ENCODE measurements around the gene EID2. TPM values are rescaled to one million over a fixed set of nuclear protein-coding genes. Genes with fewer than 3 reads are reported as not detected.
A peak's percentile ranks its signal among the peaks of the same experiment; 100 is the strongest.

The EID2 gene
- total and polyA plus RNA-seq, 2 of the 13 experiments (the other 11 are each of a cell fraction or from before 2014, with no cell fraction given), result 3.7 to 14.1 TPM

DNA sequence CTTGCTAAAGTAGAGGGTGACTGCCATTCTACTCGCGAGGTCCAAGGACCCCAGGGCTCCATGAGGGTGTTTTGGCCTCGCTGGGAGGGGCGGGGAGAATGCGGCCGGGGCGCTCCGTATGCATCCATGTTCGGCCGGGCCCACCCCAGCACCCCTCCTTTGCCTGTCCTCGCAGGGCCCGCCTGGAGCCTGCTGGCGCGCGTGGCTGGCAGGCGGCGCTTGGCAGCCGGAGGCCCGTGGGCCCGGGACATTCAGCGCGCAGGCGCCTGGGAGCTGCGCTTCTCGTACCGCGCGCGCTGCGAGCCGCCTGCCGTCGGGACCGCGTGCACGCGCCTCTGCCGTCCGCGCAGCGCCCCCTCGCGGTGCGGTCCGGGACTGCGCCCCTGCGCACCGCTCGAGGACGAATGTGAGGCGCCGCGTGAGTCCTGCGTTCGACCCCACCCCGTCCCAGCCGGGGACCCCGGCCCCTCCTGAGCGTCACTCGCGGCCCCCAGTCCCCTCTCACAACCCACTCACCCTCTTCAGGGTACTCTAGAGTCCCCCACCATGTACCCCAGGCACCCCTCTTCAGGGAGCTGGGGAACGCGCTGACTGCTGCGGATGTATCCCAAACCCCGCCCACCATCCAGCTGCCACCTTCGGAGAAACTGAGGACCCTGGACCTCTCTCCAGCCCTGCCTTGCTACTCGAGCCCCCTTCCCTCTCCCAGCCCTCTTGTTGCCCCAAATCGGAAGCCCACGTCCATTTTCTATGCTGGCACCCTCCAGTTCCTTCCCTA, 37.1 kb downstream of the EID2 start (continued):
- TF ChIP-seq ZNF782 (CRISPR knock-in tag; IDR thresholded peaks at IDR 0.05; ENCODE audit: borderline replicate concordance) (peak; percentile 96; the same call in 1 of the 2 replicates), CREB3 (CRISPR knock-in tag; IDR thresholded peaks at IDR 0.05) (peak; percentile 100), RFX5 (IDR thresholded peaks at IDR 0.05; ENCODE audit: low read depth, low read length) (no peak), MZF1 (CRISPR knock-in tag; IDR thresholded peaks at IDR 0.05; ENCODE audit: borderline replicate concordance) (no peak), ZNF292 (CRISPR knock-in tag; IDR thresholded peaks at IDR 0.05; ENCODE audit: borderline replicate concordance, low read depth) (no peak), MTF2 (CRISPR knock-in tag; IDR thresholded peaks at IDR 0.05; ENCODE audit: borderline replicate concordance) (no peak), ZBTB37 (CRISPR knock-in tag; IDR thresholded peaks at IDR 0.05) (no peak), SNRNP70 (IDR thresholded peaks at IDR 0.05; ENCODE audit: low read depth, low read length) (no peak), ZNF382 (CRISPR knock-in tag; IDR thresholded peaks at IDR 0.05; ENCODE audit: borderline replicate concordance) (no peak), TOE1 (CRISPR knock-in tag; IDR thresholded peaks at IDR 0.05) (peak; percentile 94; the same call in 1 of the 2 replicates), FOXA1 (IDR thresholded peaks at IDR 0.05) (no peak), FOXA1 (CRISPR knock-in tag; IDR thresholded peaks at IDR 0.05) (no peak), CSRNP2 (CRISPR knock-in tag; conservative IDR thresholded peaks at IDR 0.05; ENCODE audit: low read depth) (peak; percentile 85), EHMT2 (IDR thresholded peaks at IDR 0.05; ENCODE audit: borderline replicate concordance, low read depth, low read length) (no peak), E2F1 (CRISPR knock-in tag; IDR thresholded peaks at IDR 0.05) (peak; percentile 40; the same call in 1 of the 2 replicates), ZNF556 (CRISPR knock-in tag; IDR thresholded peaks at IDR 0.05; ENCODE audit: borderline replicate concordance) (peak; percentile 78; the same call in 1 of the 2 replicates), ZNF550 (CRISPR knock-in tag; IDR thresholded peaks at IDR 0.05; ENCODE audit: borderline replicate concordance) (0 out of 2 replicates have a peak, but pooled peaks have one; percentile 30), ZNF496 (CRISPR knock-in tag; IDR thresholded peaks at IDR 0.05; ENCODE audit: insufficient replicate concordance) (peak; percentile 80), MED13 (CRISPR knock-in tag; IDR thresholded peaks at IDR 0.05) (peak; percentile 78)
- TF ChIP-seq, protein P1, sequence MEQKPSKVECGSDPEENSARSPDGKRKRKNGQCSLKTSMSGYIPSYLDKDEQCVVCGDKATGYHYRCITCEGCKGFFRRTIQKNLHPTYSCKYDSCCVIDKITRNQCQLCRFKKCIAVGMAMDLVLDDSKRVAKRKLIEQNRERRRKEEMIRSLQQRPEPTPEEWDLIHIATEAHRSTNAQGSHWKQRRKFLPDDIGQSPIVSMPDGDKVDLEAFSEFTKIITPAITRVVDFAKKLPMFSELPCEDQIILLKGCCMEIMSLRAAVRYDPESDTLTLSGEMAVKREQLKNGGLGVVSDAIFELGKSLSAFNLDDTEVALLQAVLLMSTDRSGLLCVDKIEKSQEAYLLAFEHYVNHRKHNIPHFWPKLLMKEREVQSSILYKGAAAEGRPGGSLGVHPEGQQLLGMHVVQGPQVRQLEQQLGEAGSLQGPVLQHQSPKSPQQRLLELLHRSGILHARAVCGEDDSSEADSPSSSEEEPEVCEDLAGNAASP (CRISPR knock-in tag; IDR thresholded peaks at IDR 0.05; ENCODE audit: borderline replicate concordance), result peak; percentile 34; the same call in 1 of the 2 replicates

Data from HepG2 (cell line).